CD4-positive, alpha-beta T cell treated with Interleukin-17A for 4 hours (primary cell): ENCODE measurements around the gene LARGE1.

Experiments used
- DNase-seq: peaks from one replicate; pipeline ENCODE4 v3.0.0-alpha.2; 2020; ENCODE audit warnings: mixed read lengths

LARGE1 gene

DNA sequence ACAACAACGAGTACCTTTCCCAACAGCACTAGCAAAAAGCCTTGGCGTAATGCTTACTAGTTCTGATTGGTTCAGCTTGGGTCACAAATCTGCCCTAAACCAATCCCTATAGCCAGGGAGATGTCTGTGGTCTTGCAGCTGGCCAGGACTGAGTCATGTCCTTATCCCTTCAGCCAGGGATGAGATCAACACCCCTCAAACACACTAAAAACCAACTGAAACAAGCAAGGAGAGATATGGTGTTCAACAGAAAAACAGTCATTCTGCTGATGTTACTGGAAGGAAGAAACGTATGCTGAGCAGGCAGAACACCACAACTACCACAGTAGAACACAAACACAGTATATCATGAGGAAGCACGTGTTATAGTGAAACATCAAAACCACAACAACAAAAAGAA is 375.6 kb downstream of the LARGE1 start:
- DNase-seq, result no peak

DNA sequence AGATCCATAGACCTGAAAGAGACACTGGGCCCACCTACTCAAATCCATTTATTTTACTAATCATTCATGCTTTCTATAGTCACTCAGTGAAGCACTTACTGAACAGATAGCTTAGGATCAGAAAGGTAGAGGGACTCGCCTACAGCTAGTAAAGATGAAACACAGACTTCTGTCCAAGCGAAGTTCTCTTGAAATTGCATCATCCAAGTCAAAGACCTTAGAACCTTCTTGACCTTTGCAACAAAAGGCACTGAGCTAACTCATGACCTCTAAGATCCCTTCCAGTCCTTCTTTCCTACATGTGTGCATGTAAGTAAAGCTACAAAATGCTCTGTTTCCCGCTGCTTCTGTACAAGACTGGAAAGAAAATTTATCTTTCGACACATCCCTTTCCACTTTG is 377.6 kb downstream of the LARGE1 start:
- no peak for DNase-seq

DNA sequence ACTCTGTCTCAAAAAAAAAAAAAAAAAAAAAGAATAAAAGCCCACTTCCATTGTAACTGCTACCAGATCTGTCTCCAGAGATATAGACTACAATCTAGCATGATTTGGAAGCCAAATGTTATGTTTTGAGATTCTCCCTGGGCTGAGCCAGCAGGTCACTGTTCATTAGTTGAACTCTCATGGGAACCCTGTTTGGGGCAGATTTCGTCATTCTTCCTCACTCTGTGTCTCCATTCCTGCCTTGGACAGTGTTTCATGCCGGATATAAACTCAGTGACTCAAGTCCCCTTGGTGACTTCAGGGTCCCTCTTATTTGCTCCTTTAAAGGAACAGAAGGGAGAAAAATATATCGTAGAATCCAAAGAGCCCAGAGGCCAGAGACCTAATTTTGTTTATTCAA is 378.1 kb downstream of the LARGE1 start:
- DNase-seq, result no peak

DNA sequence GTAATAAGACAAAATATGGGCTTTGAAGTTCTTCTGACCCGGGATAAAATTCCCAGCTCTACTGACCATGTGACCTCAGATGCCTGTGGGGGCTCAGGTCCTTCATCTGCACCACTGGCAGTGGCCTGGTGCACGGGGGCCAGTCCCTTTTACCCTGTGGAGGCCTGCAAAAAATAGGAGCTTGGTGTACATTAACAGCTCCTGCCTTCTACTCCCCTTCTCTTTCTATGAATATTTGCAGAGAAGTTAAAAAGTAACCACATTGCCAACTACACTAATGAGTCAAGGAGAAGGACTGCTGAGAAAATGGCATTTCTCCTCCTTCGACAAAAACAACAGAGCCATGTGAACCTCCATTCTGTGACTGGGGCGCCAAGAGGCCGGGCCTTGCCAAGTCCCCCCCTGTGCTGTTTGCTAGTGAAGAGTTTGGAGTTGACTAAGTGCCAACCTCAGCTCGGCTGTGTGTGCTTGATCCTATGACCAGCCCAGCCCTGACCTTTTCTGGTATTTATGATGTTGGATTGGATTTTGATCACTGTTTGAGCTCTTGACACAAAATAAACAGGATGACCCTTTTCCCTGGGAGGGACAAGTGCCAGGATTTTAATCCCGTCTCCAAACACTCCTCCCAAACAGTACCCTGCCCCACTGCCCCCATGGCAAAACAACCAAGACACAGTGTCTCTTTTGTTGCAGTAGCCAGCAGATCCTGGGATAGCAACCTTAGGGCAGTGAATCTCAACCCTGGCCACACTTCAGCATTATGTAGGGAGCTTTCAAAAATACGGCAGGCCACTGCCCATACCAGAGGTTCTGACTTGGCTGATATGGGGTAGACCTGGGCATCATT is 380.1 kb downstream of the LARGE1 start:
- DNase-seq, result no peak

DNA sequence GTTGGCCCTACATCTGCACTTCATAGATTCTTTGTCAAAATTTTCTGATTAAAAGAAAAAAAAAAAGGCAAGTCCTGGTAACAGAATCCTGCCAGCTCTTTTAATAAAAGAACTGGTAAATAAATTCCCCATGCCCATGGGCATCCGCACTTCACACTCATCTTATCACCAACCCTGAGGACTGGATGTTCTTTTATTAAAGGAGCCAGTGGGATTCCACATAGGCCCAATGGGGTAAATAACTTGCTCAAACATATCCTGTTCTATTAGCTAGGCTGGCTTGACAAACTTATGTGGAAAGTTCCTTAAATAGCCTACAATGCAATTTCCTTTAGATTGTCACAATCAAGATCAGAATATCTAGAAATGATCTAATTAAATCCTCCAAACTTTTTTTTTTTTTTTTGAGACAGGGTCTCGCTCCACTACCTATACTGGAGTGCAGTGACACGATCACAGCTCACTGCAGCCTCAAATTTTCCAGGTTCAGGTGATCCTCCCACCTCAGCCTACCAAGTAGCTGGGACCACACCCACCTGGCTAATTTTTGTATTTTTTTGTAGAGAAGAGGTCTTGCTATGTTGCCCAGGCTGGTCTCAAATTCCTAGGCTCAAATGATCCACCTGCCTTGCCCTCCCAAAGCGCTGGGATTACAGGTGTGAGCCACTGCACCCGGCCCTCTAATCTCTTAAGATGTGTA is 380.9 kb downstream of the LARGE1 start:
- no peak for DNase-seq

DNA sequence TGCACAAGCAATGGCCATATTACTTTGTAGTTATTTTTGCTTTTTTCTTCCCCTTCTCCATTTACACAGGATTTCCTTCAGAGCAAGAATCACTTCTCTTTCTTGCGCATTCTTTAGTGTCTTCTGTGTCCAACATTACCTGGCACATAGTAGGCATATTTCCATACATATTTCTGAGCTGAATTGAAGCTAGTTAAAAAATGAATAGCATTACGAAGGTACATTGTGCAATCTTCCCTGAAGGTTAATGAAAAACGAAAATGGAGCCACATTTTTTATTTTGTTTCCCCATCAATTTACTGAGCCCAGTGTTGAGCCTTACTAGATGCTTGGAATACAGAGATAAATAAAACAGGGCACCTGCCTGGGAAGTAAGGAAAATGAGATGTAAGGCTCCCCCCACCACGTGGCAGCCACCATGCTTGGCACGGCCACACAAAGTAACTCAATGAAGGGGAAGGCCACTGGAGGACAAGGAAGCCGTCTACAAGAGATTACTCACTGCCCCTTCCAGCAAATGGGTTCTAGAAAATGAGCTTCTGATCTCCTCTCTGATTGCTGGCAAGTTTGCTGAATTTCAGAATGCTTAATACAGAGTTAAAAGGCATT is 381.9 kb downstream of the LARGE1 start:
- no peak for DNase-seq

DNA sequence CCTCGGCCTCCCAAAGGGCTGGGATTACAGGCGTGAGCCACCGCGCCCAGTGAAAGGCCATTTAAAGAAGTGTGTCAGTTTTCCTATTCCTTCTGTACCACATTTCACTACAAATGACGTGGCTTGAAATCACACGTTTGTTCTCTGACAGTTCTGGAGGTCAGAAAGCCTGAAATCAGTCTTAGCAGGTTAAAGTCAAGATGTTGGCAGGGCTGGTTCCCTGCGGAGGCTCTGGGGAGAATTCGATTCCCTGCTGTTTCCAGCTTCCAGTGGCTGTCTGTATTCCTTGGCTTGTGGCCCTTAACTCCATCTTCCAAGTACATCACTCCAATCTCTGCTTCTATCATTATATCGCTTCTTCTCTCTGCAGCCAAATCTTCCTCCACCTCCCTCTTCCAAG is 383.2 kb downstream of the LARGE1 start:
- DNase-seq, result no peak

DNA sequence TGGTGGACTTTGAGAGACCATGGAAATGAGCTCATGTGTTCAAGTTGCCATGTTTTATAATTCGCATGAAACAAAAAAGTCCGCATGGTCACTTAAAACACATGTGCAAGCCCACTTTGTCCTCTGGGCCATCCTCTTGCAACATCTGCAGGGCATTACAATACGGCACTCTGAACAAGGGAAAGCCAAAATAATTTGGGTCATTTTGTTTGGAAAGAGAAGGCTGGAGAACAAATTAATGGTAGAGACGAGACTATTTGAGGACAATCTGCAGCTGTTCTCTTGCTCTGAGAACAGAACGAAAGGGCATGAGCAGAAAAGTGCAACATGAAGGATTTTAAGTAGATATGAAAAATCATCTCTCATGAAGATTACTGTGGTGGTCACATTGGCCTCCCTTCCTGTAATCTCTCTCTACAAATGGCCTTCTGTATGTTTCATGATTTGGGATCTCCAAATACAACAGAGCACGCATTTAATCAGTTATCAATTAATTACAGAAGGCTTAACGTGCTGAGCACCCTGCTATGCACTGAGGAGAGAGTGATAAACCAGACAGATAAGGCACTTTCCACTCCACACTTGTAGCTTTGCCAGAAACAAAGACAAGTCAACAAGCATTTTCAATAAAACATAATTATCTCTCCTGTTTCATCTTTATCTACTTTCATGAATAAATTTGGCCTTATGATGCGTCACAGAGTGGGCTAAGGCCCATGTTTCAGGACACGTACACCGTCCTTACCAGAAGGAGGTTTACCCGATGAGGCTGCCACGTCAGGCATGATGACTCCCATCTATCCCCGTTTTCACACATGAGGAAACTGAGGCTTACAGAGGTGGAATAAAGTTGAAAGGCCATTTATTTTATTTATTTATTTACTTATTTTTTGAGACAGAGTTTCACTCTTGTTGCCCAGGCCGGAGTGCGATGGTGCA is 384.1 kb downstream of the LARGE1 start:
- no peak for DNase-seq

DNA sequence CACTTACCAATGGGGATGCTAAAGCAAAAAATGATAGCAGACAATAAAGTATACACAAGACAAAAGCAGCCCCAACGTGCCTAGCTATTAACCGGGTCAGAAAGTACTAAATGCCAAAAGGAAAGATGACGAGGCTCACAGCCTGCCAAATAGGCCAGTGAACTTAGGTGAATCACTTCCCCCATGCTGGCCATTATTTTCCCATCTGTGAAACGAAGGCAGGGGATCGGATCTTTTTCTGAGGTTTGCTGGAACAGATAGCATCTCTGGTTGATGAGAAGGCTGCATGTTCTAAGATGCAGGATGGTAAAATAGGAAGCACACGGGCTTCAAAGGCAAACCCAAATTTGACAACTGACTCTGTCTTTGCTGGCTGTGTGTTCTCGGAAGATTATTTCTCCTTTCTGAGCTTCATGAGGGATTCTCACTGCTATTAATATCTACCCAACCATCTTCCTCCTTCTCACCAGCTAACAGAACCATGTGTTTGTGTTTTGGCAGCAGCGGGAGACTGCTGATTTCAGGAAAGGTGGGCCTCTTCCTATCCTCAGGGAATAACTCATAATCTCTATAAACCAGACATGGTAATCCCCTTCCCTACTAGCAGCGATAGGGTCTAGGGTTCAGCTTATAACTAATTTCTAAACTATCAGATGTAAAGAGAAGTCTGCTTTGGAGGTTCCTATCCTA is 390.7 kb downstream of the LARGE1 start:
- no peak for DNase-seq

DNA sequence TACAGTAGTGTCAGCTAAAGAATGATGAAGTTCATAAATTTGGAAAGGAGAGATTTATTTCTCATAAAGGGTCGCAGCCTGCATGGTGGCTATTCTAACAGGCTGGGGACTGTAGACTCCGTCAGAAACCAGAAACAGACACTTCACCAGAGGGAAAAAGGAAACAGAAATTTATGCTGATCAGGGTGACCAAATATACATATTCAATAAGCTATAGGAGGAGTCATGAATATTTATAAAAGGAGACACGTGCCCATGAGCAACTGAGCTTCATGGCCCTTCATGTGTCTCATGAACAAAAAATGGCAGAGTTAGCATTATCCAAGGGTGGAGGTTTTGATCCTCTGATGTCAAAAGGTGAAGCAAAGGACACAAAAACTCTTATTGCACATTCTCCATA is 392.1 kb downstream of the LARGE1 start:
- DNase-seq, result no peak

DNA sequence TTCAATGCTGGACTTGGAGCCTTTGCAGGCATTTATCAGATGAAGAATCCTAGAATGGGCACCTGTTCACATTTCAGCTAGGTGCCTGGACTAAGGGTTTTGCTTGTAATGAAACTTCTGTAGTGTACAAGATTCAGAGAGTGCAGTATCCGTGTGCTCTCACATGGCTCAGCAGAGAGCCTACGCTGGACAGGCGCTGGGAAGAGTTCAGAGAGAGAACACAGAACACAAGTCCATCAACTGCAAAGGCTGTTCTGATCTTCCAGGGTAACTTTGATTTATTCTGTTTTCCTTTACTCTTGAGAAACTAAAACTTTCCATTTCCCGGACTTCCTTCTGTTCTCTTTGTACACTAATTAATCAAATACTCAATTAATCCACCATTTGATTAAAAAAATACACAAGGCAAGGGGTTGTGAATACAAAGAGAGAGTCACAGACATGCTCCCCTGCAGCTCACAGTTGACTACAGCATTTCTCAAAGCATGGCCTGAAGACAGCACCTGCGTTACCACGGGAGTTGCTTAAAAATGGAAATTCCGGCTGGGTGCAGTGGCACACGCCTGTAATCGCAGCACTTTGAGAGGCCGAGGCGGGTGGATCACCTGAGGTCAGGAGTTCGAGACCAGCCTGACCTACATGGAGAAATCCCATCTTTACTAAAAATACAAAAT is 393.7 kb downstream of the LARGE1 start:
- DNase-seq, result no peak

DNA sequence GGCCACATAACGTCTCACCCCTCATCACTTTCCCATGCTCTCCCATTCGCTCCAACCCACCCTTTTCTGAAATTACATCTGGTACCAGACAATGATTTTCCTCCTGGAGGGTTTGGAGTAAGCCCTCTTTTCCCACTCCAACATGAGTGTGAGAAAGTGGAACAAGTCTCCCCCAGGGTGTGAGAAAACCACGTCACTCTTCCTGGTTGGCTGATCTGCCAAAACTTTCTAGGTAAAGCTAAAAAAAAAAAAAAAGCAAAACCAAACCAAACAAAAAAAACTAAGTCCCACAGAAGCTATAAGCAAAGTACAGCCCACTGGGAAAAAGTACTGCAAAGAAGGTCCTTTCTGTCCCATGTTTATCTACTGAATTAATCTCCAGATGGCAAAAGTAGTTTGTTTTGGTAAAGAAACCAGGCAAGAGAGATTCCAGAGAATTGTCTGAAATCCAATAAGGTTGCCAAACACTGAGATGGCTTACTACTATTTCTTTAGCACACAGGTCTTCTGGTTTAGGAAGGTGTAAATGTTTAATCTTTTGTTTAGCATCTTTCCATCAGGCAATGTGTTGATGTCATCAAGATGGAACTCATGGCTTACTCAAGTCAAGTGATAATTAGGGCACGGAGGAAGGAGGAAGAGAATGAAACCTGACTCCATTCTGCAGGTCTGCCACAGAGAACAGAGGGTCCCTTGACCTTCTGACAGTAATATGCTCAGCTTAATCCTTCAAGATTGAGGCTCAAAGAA is 395.6 kb downstream of the LARGE1 start:
- DNase-seq, result no peak

DNA sequence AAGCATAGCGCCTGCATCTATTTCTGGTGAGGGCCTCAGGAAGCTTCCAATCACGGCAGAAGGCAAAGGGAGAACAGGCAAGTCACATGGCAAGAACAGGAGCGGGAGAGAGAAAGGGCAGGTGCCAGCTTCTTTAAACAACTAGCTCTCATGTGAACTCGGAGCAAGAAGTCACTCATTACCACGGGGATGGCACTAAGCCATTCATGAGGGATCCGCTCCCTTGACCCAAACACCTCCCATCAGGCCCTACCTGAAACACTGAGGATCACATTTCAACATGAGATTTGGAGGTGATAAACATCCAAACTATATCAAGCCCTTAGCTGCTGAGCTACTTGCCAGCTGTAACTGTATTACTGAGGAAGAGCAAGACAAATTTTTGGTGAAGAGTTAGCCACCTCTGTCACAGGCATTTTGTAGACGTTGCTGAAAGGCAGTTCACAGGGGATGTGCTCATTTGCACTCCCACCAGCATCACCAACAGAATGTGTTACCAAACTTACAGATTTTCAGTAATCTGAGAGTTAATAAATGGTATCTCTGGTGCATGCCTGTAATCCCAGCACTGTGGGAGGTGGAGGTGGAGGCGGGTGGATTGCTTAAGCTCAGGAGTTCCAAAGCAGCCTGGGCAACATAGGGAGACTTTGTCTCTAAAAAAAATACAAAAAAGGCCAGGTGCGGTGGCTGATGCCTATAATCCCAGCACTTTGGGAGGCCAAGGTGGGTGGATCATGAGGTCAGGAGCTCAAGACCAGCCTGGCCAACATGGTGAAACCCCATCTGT is 398.2 kb downstream of the LARGE1 start:
- no peak for DNase-seq

DNA sequence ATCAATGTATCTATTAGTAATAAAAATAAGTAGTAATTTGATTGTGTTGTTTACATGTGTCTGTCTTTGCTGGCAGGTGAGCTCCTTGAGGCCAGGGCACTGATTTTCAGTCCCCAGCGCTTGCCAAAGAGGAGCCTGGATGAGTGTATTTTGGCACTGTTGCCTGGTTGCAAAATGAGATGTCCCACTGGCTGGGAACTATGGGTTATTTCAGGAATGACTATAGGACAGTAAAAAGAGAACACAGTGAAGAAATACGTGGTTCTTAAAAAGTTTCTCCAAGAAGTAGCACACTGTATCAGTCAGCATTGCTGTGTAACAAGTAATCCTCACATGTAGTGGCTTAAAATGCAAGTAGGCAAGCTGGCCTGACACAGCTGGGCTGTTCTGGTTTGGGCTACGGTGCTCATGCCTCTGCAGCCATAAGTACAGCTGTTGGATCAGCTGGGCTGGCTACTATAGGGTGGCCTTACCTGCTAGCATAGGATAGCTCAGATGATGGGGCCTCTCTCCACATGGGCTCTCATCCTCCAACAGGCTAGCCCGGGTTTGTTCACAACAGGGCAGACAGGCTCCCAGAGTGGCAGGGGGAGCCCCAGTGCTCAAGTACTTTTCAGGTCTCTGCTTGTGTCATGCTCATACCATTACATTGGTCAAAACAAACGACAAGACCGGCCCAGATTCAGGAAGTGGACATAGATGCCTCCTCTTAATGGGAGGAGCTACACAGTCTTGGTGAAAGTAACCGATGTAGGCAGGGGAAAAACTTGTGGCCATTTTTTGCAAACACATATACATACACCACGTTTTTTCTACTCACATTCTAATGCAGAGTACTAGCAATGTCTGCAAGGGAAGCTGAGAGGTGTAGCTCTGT is 399.1 kb downstream of the LARGE1 start:
- DNase-seq, result no peak

DNA sequence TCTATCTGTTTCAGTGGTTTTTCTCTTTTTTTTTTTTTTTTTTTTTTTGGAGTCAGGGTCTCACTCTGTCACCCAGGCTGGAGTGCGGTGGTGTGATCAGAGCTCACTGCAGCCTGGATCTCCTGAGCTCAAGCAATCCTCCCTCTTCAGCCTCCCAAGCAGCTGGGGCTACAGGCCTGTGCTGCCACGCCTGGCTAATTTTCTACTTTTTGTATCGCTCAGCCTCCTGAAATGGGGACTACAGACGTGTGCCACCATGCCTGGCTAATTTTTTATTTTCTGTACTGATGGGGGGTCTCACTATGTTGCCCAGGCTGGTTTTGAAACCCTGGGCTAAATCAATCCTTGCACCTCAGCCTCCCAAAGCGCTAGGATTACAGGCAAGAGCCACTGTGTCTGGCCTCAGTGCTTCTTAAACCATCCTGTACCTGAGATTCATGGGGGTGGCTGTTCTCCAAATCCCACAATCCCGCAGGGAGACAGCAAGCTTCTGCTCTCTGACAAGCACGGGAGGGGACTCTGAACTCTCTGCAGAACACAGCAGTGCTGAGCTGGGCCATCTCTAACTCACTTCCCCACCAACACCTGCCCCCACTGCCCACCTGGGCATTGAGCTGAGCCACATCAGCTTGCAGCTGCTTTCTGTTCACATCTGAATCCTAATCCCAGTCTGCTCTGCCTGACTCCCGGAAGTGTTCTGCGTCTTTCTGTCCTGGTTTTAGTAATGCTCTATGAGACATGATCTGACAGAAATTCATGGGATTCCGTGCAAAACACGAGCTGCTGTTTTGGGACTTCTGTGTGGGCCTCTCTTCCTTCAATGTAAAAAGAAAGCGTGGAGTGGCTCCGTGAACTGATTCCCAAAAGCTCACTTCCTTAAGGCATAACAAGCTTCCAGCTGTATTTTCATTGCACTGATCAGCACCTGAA is 400.0 kb downstream of the LARGE1 start:
- no peak for DNase-seq

DNA sequence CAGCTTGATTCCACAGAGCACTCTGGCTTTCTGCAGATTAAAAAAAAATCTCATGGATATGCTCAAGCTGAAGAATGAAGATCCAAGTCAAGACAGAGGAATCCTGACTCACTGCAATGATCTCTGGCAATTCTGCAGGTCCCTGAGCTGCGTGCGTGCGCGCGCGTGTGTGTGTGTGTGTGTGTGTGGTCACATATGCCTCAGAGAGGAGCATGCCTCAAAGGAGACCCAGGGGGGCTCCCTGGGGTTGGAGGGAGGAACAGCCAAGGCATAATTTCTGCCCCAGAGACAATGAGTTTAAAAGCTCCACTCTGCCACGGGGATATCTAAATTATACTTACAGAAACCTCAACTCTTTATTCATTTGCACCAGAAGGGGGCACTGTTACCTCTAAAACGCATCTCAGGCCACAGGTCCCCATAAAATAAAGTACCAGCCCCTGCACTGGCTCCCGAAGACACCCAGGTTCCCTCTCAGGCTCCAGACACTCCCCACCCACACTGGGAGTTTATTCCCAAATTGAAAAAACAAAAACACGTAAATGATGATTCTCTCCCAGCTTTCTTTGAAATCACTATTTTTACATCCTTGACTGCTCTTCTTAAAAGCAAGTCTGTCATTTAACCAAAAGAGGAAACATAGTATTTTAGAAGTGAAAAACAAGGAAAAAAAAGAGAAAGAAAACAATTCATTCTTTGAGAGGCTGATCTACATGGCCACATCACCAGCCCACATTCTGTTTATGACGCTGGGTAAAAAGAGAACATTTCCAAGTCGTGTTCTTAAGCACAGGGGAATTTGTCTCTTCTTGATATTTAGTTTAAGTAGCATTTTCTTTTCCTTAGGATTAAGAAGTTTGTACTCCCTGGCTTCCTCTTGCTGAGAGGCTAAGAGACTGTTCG is 401.0 kb downstream of the LARGE1 start:
- no peak for DNase-seq

DNA sequence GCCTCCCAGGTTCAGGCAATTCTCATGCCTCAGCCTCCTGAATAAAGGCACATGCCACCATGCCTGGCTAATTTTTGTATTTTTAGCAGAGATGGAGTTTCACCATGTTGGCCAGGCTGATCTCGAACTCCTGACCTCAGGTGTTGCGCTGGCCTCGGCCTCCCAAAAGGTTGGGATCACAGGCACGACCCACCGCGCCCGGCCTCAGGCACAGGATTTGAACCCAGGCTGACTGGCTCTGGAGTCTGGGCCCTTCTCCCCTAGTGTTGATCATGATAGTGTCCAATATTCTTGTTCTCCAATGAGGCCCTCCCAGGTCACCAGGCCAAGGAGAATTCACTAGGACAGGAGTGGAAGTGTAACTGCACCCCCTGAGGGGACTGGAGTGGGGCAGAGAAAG is 401.9 kb downstream of the LARGE1 start:
- DNase-seq, result no peak
